NCI-H2171 treated with DMSO at 0.1 percent for 48 hours (cell line): ENCODE measurements around the gene LCOR.
"Not testable (repeated sequence)": the region's sequence is repeated elsewhere in the genome, so short reads cannot be mapped to it uniquely, and the experiment has no call there.

Source experiments
- DNase-seq: peaks from one replicate; lab custom pipeline; 2025; lab: John Stamatoyannopoulos, UW

Gene LCOR

DNA sequence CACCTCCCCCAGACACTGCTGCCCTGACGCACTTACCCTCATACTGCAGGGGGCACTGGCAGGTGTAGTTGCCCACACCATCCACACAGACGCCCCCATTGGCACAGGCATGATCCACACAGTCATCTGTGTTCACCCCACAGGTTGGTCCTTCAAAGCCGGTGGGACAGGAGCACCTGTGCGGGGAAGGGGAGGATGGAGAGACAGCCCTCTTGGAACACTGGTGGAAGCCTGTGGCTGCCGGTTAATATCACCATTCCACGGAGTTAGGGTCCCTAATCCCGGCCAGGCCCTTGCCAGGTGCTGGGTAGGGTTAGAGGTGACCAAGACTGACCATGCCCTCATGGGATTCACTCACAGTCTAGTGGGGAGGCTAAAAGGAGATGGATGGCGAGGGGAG, 181.9 kb downstream of the LCOR start:
- DNase-seq = no peak

DNA sequence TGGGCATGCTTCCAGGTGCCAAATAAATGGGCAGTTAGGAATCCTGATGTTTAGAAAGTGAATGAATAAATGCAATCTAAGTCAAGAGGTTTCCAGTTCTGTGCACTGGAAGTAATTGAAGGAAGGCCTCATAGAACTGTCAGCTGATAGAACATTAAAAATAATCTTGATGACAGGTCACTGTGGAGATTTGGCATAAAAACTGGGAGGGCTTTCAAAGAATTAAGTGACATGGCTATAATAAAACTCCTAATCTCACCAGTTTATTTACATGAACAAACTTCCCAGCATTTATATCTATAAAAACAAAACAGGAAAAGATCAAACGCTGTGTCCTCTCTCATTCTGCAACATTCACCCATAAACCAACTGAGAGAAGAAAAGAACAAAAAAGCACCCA, 183.1 kb downstream of the LCOR start:
- DNase-seq = no peak

DNA sequence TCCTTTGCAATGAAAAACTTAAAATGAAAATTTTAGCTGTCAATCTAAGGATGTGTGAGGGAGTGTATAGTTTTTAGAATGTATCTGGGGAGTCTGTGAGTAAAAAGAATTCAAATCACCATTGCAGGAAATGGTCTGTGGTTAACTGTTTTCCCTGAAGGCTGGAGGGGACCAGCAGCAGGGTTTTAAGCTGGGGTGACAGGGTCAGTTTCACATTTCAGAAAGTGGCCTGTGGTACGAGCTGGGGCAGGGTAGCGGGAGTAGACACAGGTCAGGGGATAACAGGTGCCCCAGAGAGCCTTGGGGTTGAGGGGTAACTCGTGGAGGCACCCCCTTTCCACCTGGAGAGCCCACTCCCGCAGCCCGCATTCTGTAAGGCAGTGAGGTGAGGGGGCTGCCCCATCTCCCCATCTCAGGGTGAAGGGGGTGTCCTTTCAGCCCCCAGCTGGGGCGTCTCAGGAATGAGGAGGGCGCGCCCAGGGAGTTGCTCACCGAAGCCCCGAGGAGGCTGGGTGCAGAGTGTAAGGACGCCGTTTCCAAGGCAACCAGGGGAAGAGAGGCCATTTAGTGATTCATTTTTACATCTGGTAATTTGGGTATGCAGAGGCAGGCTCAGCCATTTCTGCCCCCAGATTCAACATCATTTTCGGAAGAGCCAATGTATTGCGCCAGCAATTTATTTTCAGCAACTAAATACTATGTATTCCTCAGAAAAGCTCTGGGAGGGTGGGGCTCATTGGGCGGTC, 184.8 kb downstream of the LCOR start:
- DNase-seq = no peak

- DNase-seq = no peak
Measured at GRCh38 chr10:97017474-97017903, 185.4 kb downstream of the LCOR start.

DNA sequence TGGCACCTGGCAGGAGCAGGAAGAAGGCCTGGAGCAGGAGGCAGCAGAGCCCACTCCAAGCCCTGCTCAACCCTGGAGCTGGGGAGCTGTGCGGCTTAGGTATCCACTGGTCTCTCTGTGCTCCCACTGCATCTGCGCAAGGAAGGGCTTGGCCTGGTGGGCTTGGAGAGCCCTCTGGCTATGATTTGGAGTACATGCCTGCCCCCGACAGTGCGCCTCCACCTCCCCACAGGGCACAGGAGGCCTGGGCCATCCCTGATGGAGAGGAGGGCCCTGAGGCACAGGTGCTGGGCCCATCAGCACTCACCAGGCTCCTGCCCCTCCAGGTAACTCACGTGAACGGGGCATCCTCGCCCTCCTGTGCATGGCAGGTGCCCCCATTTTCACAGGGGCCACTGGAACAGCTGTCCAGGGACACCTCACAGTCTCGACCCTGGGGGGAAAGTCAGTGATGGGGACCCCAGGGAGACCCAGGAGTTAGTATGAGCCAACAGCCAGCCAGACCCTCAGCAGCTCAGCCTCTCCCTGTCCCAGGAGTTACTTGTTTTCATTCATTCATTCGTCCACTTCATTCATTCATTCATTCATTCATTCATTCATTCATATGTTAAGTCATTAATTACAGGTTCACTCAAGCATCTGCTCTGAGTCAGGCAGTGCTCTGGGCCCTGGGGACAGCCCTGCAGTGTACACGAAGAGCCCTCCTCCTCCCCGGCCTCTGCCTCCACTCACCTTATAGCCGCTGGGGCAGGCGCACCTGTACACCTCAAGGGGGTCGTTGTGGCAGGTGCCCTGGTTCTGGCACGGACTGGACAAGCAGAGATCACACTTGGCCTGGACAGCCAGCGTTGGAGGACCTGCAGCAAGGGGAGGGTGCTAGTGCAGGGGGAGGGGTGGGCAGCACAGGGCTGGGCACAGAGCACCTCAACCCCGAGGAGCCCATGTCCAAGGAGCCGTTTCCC, 186.4 kb downstream of the LCOR start:
- DNase-seq = no peak

GRCh38 chr10:97019213-97019844, 187.2 kb downstream of the LCOR start:
- DNase-seq = no peak

GRCh38 chr10:97020452-97021400, 188.6 kb downstream of the LCOR start:
- no peak for DNase-seq

- no peak for DNase-seq
Measured at GRCh38 chr10:97022616-97023015, 190.5 kb downstream of the LCOR start.

GRCh38 chr10:97023401-97024167, 191.5 kb downstream of the LCOR start:
- no peak for DNase-seq

- no peak for DNase-seq
Measured at GRCh38 chr10:97024168-97025073, 192.3 kb downstream of the LCOR start.

DNA sequence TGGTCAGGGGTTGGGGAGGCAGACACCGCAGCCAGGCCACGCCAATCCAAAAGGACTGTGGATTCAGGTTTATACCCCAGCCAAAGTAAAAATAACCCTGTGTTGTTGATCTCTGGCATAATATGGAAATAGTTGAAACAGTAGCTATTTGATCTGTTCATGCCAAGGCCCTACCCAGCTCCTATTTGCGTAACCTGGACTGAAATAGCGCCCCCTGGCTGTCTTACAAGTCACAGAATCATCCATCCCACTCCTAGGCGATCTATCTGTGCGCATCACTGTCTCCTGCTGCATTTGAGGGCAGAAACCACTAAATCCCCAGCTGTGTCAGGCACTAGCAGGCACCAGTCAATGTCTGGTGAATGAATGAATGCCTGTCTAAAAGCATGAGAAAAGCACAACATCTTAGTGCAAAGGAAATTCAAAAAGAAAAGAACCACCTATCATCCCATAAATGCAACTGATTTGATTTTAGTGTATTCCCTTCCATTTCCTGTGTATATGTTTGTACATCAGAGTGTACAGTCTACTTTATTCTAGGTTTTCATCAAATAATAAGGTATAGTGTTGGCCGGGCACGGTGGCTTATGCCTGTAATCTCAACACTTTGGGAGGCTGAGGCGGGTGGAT, 193.6 kb downstream of the LCOR start:
- DNase-seq = peak; percentile 4

DNA sequence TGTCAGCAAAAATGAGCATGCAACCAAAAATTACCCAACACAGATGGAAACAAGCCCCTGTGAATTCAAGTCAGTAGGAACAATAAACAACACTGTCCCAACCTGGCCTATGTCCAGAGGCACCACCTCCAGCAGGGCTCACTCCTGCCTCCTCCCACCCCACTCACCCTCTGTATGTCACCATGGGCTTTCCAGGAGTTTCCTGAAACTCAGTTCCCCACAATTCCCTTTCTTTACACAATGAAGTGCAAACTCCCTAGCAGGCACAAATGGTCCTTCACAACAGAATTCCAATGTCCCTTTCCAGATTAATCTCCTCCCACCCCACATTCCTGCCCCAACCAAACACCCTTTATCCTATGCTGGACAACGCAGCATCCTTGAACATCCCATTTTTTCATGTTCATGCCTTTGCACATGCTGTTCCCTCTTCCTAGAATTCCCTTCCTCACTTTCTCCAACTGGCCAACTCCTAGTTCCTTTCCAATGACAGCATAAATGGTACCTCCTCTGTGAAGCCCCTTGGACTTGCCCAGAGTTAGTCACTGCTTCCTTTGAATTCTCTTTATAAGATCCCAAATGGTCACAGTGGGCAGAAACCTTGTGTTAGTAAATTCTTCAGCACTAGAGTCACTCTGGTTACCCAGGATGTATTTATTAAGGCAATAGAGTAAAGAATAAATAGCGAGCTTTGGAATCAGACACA, 196.2 kb downstream of the LCOR start:
- no peak for DNase-seq

DNA sequence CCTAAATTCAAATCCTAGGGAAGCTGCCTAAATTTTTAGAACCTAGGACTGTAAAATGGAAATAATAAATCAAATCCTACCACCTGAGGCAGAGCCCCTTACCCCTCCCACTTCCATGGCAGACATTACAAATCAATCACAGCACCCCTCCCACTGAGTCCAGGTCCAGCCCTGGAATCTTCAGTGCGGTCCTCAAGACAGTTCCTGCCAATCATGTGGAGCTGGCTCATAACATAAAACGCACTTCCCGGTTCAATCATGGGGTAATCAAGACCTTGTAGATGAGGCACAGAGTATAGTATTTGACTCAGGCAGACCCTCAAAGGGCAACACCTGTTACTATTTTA, 196.7 kb downstream of the LCOR start:
- no peak for DNase-seq

GRCh38 chr10:97029271-97029670, 197.2 kb downstream of the LCOR start:
- DNase-seq = no peak

DNA sequence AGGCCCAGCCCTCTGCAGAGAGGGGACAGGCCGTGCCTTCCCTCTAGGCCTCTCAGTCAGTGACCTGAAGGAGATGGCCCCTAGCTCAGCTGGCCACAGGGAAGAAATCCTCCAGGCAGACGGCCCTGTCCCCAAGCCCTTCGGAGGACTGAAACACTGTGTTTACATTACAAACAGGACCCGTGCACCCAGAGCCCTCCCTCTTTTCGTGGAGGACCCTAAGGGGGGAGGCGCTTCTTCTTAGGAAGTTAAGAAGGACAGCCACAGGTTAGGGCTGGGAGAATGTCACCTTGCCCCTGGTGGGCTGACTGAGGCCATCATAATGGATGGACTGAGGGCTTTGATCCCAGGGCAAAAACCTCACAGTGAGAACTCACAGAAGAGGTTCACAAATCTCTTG, 198.8 kb downstream of the LCOR start:
- no peak for DNase-seq

DNA sequence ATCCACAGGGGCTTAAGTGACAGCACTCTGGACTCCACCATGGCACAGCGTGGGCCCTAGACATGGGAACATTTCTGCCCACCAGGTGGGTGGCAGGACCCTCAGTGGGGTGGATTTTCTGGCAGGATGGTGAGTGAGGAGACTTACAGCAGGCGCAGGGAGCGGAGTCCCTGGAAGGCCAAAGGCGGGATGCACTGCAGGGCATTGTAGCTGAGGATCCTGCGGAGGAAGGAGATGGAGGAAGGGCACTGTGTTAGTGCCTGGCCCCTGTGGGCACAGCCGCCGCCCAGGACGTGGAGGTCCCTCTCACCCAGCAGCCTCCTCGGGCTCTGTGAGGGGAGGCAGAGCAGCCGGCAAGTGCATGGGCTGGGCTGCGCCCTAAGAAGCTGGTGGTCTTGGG, 199.4 kb downstream of the LCOR start:
- no peak for DNase-seq

DNA sequence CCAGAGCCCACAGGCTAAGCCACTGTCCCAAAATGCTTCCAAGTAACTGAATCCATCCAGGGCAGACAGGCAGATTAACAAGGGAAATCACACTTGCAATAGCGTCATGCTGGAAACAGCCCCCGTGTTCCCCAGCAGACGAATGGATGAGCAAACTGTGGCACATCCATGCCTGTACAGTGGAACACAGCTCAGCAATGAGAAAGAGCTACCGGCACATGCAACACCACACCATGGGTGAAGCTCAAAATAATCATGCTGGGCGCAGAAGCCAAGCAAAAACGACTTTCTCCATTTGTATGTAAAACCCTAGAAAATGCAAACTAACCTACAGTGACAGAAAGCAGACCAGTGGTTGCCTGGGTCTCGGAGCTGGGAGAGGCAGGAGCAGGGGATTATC, 200.5 kb downstream of the LCOR start:
- DNase-seq = no peak

DNA sequence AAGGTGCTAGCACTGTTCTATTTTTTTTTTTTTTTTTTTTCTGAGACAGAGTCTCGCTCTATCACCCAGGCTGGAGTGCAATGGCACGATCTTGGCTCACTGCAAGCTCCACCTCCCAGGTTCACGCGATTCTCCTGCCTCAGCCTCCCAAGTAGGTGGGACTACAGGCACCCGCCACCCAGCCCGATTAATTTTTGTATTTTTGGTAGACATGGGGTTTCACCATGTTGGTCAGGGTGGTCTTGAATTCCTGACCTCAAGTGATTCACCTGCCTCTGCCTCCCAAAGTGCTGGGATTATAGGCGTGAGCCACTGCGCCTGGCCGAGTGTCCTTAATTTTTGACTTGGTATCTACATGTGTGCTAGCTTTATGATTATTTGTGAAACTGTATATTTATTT, 201.7 kb downstream of the LCOR start:
- not testable (repeated sequence) for DNase-seq

- no peak for DNase-seq
Measured at GRCh38 chr10:97034301-97034700, 202.2 kb downstream of the LCOR start.
